Activated CD8-positive, alpha-beta T cell treated with anti-CD3 and anti-CD28 coated beads, Interleukin-2, amount 10 ng/mL, durations not matched to agents 7 days and 5 days (primary cell): ENCODE measurements around the gene C20orf204. TPM values are rescaled to one million over a fixed set of nuclear protein-coding genes. Genes with fewer than 3 reads are reported as not detected.

Experiments
- ATAC-seq: fragments of 150-1000 bp; cut with Tn5 transposase; one replicate; pipeline ENCODE4 v1.10.0; 2021; ENCODE audit warnings: moderate library complexity
- CTCF ChIA-PET: fragments of 350-600 bp; sonication (Branson Sonifier 250); formaldehyde crosslinking; loops from one replicate; lab custom pipeline; 2021; ENCODE audit warnings: antibody characterized with exemption; lab: Charles Lee
- POLR2A ChIA-PET: fragments of 350-600 bp; sonication (Branson Sonifier 250); formaldehyde crosslinking; loops from one replicate; lab custom pipeline; 2021; ENCODE audit warnings: antibody characterized with exemption; lab: Charles Lee
- DNase-seq: peaks from one replicate; pipeline ENCODE4 v3.0.0-alpha.2; 2020
- H3K27ac Mint-ChIP-seq: one replicate; pipeline ENCODE4 v1.8.0; 2021; ENCODE audit warnings: mild to moderate bottlenecking, mixed read lengths
- H3K27me3 Mint-ChIP-seq: one replicate; pipeline ENCODE4 v1.8.0; 2021; ENCODE audit warnings: low read depth, mixed read lengths
- H3K36me3 Mint-ChIP-seq: one replicate; pipeline ENCODE4 v1.8.0; 2021; ENCODE audit warnings: low read depth, mixed read lengths
- H3K4me1 Mint-ChIP-seq: one replicate; pipeline ENCODE4 v1.8.0; 2021; ENCODE audit warnings: low read depth, mixed read lengths
- H3K4me3 Mint-ChIP-seq: one replicate; pipeline ENCODE4 v1.8.0; 2021; ENCODE audit warnings: mild to moderate bottlenecking, mixed read lengths
- H3K9me3 Mint-ChIP-seq: one replicate; pipeline ENCODE4 v1.8.0; 2022; ENCODE audit warnings: mixed read lengths; ENCODE audit not compliant: insufficient read depth
- total RNA-seq, 2 experiments: library from RNA; stranded (reverse); gene quantifications; one replicate each; pipeline ENCODE4 v1.2.3, GENCODE V29; 2021

The C20orf204 gene
- total RNA-seq, 2 experiments from 2014 or later: 6.4 to 7.6 TPM

DNA sequence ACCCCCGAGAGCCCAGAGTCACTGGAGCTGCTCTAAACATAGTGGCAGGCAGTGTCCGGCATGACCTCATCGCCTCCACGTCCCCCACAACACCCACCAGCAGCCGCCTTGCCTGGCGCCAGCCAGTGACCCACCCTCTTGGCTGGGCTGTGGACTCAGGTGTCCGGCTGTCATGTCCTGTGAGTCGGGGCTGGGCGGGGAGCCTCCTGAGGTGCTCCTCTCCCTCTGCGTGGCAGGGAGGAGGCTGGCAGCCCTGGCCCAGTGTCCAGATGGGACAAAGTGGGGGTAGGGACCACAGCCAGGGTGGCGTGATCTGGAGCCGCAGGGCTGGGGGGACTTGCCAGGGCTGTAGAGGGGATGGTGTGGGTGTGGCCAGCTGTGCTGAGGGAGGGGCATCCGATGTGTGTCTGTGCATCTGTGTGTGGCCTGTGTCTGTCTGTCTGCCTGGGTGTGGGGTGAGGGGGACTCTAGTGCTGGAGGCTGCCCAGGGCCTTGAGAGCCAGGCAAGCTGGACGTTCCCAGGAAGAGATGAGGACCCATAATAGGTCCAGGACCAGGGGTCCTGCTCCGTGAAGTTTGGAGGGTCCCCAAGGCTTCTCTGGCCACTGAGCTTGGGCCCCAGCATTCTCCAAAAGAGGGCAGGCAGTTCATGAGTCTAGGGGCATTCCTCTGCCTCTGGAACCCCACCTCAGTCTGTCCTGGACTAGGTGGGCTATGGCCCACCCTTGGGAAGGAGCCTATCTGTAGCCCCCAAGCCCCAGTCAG, 15.8 kb downstream of the C20orf204 start:
- ChIA-PET POLR2A (interaction anchor here (0.7 kb wide), 1 partner anchor 17 kb away, joined by 3 read pairs; no protein-coding TSS in a partner anchor), CTCF (interaction anchor here (1.1 to 7.5 kb wide), 2 partner anchors 13 to 71 kb away, joined by 5 to 51 read pairs; partner anchors contain the start of gene PRPF6)
- DNase-seq (no peak), ATAC-seq (no peak)
- no peaks in the 10 kb centered on the region for H3K9me3 Mint-ChIP-seq
- H3K4me1 Mint-ChIP-seq: peaks cover 30% of the 10 kb centered on the region
- peaks cover 34% of the 10 kb centered on the region for H3K27me3 Mint-ChIP-seq
- no peaks in the 10 kb centered on the region for H3K36me3 Mint-ChIP-seq
- no peak overlapping the region for H3K4me3 Mint-ChIP-seq
- H3K27ac Mint-ChIP-seq: no peak overlapping the region

- Mint-ChIP-seq H3K27ac (no peak overlapping the region), H3K4me3 (no peak overlapping the region), H3K36me3 (no peaks in the 10 kb centered on the region), H3K9me3 (no peaks in the 10 kb centered on the region), H3K4me1 (peaks cover 33% of the 10 kb centered on the region), H3K27me3 (peaks cover 28% of the 10 kb centered on the region)
- DNase-seq (no peak), ATAC-seq (no peak)
- ChIA-PET CTCF (interaction anchor here (1.1 to 7.5 kb wide), 2 partner anchors 13 to 72 kb away, joined by 5 to 51 read pairs; partner anchors contain the start of gene PRPF6), POLR2A (interaction anchor here (0.7 to 0.8 kb wide), 2 partner anchors 10 to 16 kb away, joined by 3 read pairs; no protein-coding TSS in a partner anchor)
Measured at GRCh38 chr20:64052326-64052722, 16.3 kb downstream of the C20orf204 start.

- H3K9me3 Mint-ChIP-seq: no peaks in the 10 kb centered on the region
- peak overlapping the region; percentile 43 for H3K27ac Mint-ChIP-seq
- H3K4me3 Mint-ChIP-seq: no peak overlapping the region
- ATAC-seq (no peak), DNase-seq (no peak)
- POLR2A ChIA-PET: interaction anchor here (0.8 kb wide), 1 partner anchor 9 kb away, joined by 3 read pairs; no protein-coding TSS in a partner anchor
- no peaks in the 10 kb centered on the region for H3K36me3 Mint-ChIP-seq
- peaks cover 22% of the 10 kb centered on the region for H3K27me3 Mint-ChIP-seq
- CTCF ChIA-PET: interaction anchor here (0.9 to 7.5 kb wide), 3 partner anchors 10 to 68 kb away, joined by 3 to 51 read pairs (median 3); partner anchors contain the start of gene TCEA2
- peaks cover 37% of the 10 kb centered on the region for H3K4me1 Mint-ChIP-seq
Measured at GRCh38 chr20:64052987-64053840, 17.2 kb downstream of the C20orf204 start.

DNA sequence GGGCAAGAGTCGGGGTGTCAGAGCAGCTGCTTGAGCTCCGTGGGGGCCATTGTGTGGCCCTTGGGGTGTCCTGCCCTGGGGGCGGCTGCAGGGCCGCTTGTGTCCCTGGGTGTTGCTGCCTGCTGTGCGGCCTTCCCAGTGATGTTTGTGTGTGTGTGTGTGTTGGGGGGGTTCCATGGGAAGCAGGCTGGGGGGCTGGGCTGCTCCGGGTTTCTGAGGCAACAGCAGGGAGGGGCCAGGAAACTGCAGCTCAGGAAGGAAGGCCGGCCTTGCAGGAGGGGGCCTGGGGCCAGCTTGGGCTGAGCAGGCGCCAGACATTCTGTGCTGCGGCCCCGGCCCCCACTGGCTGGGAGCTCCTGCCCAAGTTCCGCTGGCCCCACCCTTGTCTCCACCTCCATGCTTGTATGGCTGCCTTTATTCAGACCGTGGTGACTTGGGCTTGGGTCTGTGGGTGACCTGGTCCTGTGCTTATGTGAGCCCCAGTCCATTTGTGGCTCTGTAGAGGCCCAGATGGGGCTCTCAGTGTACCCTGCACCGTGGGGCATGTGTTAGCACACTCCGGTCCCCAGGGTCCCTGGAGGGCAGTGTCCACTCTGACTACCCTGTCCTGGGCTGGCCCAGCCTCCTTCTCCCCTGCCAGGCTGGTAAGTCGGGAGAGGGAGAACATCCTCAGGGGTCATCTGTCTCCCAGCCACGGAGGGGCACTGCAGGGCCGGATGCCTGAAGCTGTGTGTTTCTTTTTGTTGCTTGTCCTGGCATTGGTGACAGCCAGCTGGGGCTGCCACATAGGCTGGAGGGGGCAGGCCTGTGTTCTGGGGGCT, 18.1 kb downstream of the C20orf204 start:
- Mint-ChIP-seq H3K36me3 (no peaks in the 10 kb centered on the region), H3K27ac (peak overlapping the region; percentile 43), H3K27me3 (peaks cover 20% of the 10 kb centered on the region), H3K4me1 (peaks cover 38% of the 10 kb centered on the region), H3K4me3 (no peak overlapping the region), H3K9me3 (no peaks in the 10 kb centered on the region)
- POLR2A ChIA-PET: interaction anchor here (0.8 to 1.2 kb wide), 2 partner anchors 12 to 15 kb away, joined by 3 to 4 read pairs; no protein-coding TSS in a partner anchor
- CTCF ChIA-PET: interaction anchor here (0.6 to 7.5 kb wide), 9 partner anchors 9 to 74 kb away, joined by 3 to 51 read pairs (median 3); partner anchors contain the start of genes OPRL1, PRPF6, SAMD10 and TCEA2
- ATAC-seq (no peak), DNase-seq (no peak)

GRCh38 chr20:64055396-64055892, 19.5 kb downstream of the C20orf204 start:
- POLR2A ChIA-PET: interaction anchor here (1.5 kb wide), 1 partner anchor 19 kb away, joined by 3 read pairs; no protein-coding TSS in a partner anchor
- Mint-ChIP-seq H3K4me1 (peaks cover 39% of the 10 kb centered on the region), H3K36me3 (no peaks in the 10 kb centered on the region), H3K4me3 (no peak overlapping the region), H3K27ac (peak overlapping the region; percentile 30), H3K27me3 (peaks cover 14% of the 10 kb centered on the region), H3K9me3 (no peaks in the 10 kb centered on the region)
- ATAC-seq: no peak
- CTCF ChIA-PET: interaction anchor here (1.2 to 7.5 kb wide), 4 partner anchors 16 to 64 kb away, joined by 3 to 51 read pairs (median 14); partner anchors contain the start of gene OPRL1
- DNase-seq: no peak

DNA sequence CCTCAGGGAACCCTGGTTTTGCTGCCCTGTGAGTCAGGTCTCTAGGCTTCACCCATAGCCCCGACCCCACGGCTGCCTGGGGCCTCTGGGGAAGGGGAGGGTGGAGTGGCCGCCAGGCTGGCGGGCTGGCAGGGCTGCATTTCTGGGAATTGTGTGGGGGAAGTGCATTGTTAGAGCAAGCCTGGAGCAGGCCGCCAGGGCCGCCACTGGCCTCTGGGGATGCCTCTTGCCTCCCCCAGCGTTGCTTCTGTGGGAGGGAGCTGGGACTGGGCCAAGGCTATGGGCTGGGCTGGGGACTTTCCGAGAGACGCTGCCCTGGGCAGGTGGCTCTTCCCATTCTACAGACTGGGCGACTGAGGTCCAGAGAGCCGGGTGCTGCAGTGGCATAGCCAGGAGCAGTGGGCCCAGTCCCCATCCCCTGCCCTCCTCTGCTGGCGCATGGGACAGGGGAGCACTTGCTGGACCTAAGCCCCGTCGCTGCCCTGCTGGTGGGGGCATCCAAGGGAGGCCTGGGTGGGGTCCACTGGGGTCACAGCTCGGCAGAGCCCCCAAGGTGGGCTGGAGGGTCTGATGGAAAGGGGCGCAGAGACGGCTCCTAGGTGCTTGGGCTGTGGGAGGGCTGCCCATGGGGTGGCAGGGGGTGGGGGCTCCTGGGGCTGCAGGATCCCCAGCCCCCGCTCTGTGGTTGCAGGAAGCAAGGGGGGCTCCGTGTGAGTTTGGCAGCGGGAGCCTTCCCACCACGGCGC, 20.1 kb downstream of the C20orf204 start:
- H3K36me3 Mint-ChIP-seq: no peaks in the 10 kb centered on the region
- ChIA-PET POLR2A (interaction anchor here (1.5 kb wide), 1 partner anchor 19 kb away, joined by 3 read pairs; no protein-coding TSS in a partner anchor), CTCF (interaction anchor here (3.1 to 3.5 kb wide), 2 partner anchors 16 to 76 kb away, joined by 19 to 24 read pairs; partner anchors contain the start of genes PRPF6 and SAMD10)
- peaks cover 8% of the 10 kb centered on the region for H3K27me3 Mint-ChIP-seq
- H3K27ac Mint-ChIP-seq: no peak overlapping the region
- peaks cover 37% of the 10 kb centered on the region for H3K4me1 Mint-ChIP-seq
- no peak for DNase-seq
- no peak overlapping the region for H3K4me3 Mint-ChIP-seq
- H3K9me3 Mint-ChIP-seq: no peaks in the 10 kb centered on the region
- no peak for ATAC-seq

GRCh38 chr20:64056639-64056888, 20.6 kb downstream of the C20orf204 start:
- Mint-ChIP-seq H3K4me1 (peaks cover 37% of the 10 kb centered on the region), H3K9me3 (no peaks in the 10 kb centered on the region), H3K4me3 (no peak overlapping the region), H3K36me3 (no peaks in the 10 kb centered on the region), H3K27me3 (peaks cover 6% of the 10 kb centered on the region), H3K27ac (no peak overlapping the region)
- POLR2A ChIA-PET: no interaction called here
- CTCF ChIA-PET: interaction anchor here (3.1 to 3.5 kb wide), 2 partner anchors 17 to 76 kb away, joined by 19 to 24 read pairs; partner anchors contain the start of genes PRPF6 and SAMD10
- no peak for ATAC-seq
- no peak for DNase-seq

GRCh38 chr20:64056889-64057627, 21.1 kb downstream of the C20orf204 start:
- Mint-ChIP-seq H3K4me1 (peaks cover 42% of the 10 kb centered on the region), H3K27ac (peak overlapping the region; percentile 86), H3K4me3 (peak overlapping the region; percentile 75), H3K9me3 (no peaks in the 10 kb centered on the region), H3K27me3 (peaks cover 4% of the 10 kb centered on the region), H3K36me3 (no peaks in the 10 kb centered on the region)
- CTCF ChIA-PET: interaction anchor here (0.7 to 3.5 kb wide), 11 partner anchors 9 to 415 kb away, joined by 3 to 24 read pairs (median 4); partner anchors contain the start of genes ARFRP1, LKAAEAR1, PRPF6 and SAMD10
- ATAC-seq (peak; percentile 49), DNase-seq (peak; percentile 51)
- POLR2A ChIA-PET: interaction anchor here (0.9 kb wide), 1 partner anchor 19 kb away, joined by 6 read pairs; no protein-coding TSS in a partner anchor

DNA sequence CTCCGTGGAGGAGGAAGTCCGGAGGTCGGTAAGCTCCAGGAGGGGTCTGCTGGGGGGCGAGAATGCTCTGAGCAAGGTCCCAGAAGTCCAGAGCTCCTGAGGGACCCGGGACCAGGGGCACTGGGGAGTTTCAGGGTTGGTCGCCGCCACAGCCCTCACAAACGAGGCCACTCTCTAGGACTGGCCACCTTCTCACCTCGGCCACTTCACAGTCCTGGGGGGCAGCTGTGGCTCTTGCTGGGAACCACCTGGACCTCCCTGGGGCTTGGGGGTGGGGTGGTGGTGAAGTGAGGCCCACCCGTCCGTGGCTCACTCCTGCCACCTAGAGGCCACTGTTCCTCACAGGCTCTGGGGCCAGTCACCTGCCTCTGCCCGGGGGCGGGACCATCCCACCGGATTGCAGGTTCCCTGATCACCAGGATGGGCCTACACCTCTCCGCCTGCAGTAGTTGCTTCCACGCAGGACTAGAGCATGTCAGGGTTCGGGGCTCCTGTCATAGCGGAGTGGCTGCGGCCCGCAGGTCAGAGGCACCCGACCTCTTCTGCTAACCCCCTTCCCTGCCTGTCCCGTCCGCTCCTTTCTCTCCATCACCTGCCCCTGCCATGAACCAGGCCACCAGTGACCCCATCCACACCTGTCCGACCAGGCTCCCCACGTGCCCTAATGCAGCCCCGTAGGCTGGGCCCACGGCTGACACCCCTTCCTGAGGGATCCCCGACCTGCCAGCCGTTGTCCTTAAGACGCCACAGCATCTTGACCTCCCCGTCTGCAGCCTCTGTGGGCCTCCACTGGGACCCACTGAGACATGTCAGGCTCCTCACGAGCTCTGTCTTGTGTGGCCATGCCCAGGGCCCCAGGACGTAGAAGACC, 21.9 kb downstream of the C20orf204 start:
- DNase-seq (peak; percentile 88), ATAC-seq (peak; percentile 85)
- ChIA-PET POLR2A (interaction anchor here (0.9 kb wide), 1 partner anchor 19 kb away, joined by 6 read pairs; no protein-coding TSS in a partner anchor), CTCF (interaction anchor here (0.7 to 3.5 kb wide), 12 partner anchors 9 to 416 kb away, joined by 3 to 24 read pairs (median 4); partner anchors contain the start of genes ARFRP1, LKAAEAR1, PRPF6 and SAMD10)
- Mint-ChIP-seq H3K4me1 (peaks cover 44% of the 10 kb centered on the region), H3K36me3 (no peaks in the 10 kb centered on the region), H3K27me3 (peaks cover 4% of the 10 kb centered on the region), H3K27ac (peak overlapping the region; percentile 86), H3K4me3 (peak overlapping the region; percentile 75), H3K9me3 (no peaks in the 10 kb centered on the region)
